AG09319 (cell line): ENCODE data around the gene MLLT3.

Experiments used
- DNase-seq: peaks from one replicate; pipeline ENCODE4 v3.0.0-alpha.2; 2010; ENCODE audit warnings: low read depth; ENCODE audit errors: extremely low read depth
- TF ChIP-seq, protein P1 (sequence below): IDR thresholded peaks from 2 replicates; pipeline ENCODE4 v1.5.1; 2011; ENCODE audit warnings: low read depth, mild to moderate bottlenecking, inconsistent platforms, low read length, moderate library complexity

MLLT3 gene

DNA sequence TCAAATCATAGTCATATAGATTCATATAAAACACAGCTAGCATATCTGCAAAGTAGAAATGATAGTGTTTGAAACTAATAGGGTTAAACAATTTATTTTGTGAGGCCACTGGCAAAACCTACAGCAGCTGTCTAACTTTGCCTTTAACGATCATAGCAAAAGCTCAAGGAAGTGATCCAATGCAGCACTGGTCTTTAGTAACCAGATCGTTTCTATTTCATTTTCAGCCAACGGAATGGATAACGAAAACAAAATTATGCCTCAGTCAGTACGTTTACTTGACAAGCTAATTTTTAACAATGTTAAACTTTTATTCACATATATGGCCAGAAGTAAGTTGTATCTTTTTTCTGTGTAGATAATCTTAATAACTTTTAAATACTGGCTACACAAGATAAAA is 17.7 kb downstream of the MLLT3 start:
- TF ChIP-seq, protein P1, sequence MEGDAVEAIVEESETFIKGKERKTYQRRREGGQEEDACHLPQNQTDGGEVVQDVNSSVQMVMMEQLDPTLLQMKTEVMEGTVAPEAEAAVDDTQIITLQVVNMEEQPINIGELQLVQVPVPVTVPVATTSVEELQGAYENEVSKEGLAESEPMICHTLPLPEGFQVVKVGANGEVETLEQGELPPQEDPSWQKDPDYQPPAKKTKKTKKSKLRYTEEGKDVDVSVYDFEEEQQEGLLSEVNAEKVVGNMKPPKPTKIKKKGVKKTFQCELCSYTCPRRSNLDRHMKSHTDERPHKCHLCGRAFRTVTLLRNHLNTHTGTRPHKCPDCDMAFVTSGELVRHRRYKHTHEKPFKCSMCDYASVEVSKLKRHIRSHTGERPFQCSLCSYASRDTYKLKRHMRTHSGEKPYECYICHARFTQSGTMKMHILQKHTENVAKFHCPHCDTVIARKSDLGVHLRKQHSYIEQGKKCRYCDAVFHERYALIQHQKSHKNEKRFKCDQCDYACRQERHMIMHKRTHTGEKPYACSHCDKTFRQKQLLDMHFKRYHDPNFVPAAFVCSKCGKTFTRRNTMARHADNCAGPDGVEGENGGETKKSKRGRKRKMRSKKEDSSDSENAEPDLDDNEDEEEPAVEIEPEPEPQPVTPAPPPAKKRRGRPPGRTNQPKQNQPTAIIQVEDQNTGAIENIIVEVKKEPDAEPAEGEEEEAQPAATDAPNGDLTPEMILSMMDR = no peak
- no peak for DNase-seq

DNA sequence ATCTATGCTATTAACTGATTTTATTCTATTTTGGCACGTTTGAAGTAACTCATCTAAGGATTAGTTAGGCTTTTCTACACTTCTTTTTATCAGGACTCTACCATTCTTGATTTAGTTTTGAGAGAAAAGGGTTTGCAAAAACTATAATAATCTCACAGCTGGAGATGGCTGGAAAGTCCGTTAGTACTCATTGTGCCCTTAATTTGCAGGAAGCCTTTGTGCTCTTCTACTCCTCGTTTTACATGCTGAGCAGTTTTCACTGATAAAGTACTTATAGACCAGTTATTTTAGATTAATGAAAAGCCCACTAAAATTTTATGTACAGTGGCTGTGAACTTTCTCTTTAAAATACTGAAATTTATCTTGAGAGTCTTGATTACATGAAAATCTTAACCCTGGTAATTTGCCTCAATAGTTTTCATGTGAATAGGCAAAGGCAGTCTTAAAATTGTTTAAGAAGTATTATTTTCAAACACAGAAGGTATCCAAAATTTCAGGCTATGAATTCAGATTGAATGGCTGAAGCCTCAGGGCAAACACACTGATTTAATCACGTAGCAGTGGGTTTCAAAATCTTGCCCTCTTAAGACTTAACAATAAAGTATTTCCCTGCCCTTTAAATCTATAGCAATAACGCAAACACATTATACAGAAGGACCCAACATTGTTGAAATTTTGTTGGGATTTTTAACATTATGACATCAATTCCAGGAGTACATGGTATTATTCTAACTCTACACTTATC is 18.6 kb downstream of the MLLT3 start:
- no peak for DNase-seq
- TF ChIP-seq, protein P1 = no peak

DNA sequence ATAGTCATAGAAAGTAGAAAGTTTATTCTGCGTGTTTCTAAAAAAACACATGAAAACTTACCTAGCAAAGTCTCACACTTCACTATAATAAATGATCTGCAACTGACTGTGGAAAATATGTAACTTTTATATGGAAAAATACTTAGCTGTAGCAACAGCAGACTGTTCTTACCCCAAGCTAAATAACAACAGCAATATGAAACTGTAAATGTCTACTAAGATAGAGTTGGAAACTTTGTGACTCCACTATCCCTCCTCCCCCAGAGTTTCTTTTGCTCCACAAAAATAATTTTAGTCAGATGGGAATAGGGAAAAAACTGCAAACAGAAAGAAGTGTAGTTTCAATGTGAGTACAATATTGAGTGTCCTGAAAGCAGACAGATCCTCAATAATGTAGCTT is 21.0 kb downstream of the MLLT3 start:
- TF ChIP-seq, protein P1 = no peak
- no peak for DNase-seq

DNA sequence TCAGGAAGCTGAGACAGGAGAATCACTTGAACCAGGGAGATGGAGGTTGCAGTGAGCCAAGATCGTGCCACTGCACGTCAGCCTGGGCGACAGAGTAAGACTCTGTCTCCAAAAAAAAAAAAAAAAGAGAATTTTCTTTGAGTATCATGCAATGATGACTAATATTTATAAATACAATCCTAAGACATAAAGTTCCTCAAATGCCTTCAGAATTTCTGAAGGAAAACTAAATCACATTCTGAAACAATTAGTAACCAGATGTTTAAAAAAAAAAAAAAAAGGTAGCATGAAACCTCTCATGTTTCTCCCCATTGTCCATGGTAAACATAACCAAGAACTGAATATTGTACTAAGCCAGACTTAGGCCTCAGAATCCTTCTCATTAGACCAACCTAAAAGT is 23.1 kb downstream of the MLLT3 start:
- no peak for DNase-seq
- TF ChIP-seq, protein P1 = no peak

DNA sequence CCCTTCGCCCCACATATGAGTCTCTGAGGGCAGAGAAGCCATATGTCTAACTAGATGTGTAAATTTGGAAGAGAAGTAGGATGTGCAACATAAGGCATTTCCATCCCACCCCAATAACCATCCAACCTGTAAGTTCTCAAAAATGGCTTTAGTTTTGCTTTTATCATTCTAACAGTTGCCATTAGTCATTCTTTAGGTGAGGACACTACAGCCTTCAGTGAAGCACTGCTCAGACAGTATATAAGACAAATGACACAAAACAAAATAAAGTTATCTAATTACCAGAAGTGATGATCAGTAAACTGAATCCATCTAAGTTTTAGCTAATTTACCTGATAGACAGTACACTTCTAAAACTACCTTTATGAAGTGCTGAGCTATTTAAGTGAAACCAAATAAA is 23.9 kb downstream of the MLLT3 start:
- TF ChIP-seq, protein P1 = no peak
- no peak for DNase-seq

DNA sequence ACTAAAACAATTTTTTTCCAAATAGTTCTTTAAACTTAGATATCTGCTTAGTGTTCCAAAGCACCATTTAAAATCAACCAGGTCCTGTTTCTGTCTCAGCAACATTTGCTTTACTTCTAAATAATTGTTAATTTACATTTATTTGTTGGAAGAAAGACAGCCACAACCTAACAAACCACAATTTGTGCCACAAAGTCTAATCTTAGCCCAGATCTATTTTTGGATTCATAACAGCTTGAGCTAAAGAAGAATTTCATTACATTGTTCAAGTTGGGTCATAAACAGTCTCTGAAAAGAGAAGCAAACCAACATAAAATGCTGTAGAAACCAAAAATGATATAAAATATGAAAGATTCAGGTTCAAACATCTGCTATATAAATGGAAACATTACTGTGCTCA is 24.4 kb downstream of the MLLT3 start:
- no peak for DNase-seq
- TF ChIP-seq, protein P1 = no peak

DNA sequence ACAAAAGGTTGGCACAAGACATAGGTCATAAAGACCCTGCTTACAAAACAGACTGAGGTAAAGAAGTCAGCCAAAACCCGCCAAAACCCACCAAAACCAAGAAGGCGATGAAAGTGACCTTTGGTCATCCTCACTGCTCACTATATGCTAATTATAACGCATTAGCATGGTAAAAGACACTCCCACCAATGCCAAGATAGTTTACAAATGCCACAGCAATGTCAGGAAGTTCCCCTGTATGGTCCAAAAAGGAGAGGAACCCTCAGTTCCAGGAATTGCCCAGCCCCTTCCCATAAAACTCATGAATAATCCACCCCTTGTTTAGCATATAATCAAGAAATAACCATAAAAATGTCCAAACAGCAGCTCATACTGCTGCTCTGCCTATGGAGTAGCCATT is 27.7 kb downstream of the MLLT3 start:
- DNase-seq = no peak
- TF ChIP-seq, protein P1 = no peak
